Measurements from ENCODE around the gene HDAC3.

- TF ChIP-seq POLR2A (IDR thresholded peaks at IDR 0.05) (no peak), CTCF (IDR thresholded peaks at IDR 0.05) (no peak)
These were observed 39.3 kb downstream of the HDAC3 start for GRCh38 chr5:141597394-141597793.

All from ovary (tissue), 3 donors.